GM23248 (cell line): ENCODE results near the gene CGB3. TPM values are rescaled to one million over a fixed set of nuclear protein-coding genes. Genes with fewer than 3 reads are reported as not detected.

Experiments
- DNase-seq: peaks from one replicate; pipeline ENCODE4 v3.0.0-alpha.2; 2015
- H2AFZ ChIP-seq: fragments of 200-600 bp; sonication (generic); 2 replicates; pipeline ENCODE4 v1.6.1; 2016; ENCODE audit warnings: antibody characterized with exemption
- H3F3A ChIP-seq: fragments of 200-600 bp; sonication (generic); 2 replicates; pipeline ENCODE4 v1.6.1; 2016; ENCODE audit warnings: mild to moderate bottlenecking, antibody characterized with exemption, mixed run types; ENCODE audit not compliant: insufficient read depth
- H3K27ac ChIP-seq: fragments of 200-600 bp; sonication (generic); 2 replicates; pipeline ENCODE4 v1.5.1; 2016; ENCODE audit warnings: mild to moderate bottlenecking
- H3K27me3 ChIP-seq: fragments of 200-600 bp; sonication (generic); replicated peaks from 2 replicates; pipeline ENCODE4 v1.6.1; 2016; ENCODE audit warnings: mild to moderate bottlenecking; ENCODE audit not compliant: insufficient read depth
- H3K36me3 ChIP-seq: fragments of 200-600 bp; sonication (generic); 2 replicates; pipeline ENCODE4 v1.6.1; 2016; ENCODE audit warnings: low read depth, mild to moderate bottlenecking
- H3K4me1 ChIP-seq: fragments of 200-600 bp; sonication (generic); 2 replicates; pipeline ENCODE4 v1.6.1; 2016; ENCODE audit warnings: mild to moderate bottlenecking; ENCODE audit not compliant: insufficient read depth
- H3K4me2 ChIP-seq: fragments of 200-600 bp; sonication (generic); one replicate; pipeline ENCODE4 v1.6.1; 2016; ENCODE audit warnings: mild to moderate bottlenecking; ENCODE audit not compliant: unreplicated experiment
- H3K4me3 ChIP-seq: fragments of 200-600 bp; sonication (generic); 2 replicates; pipeline ENCODE4 v1.5.1; 2016; ENCODE audit warnings: mild to moderate bottlenecking
- H3K79me2 ChIP-seq: fragments of 200-600 bp; sonication (generic); 2 replicates; pipeline ENCODE4 v1.6.1; 2016; ENCODE audit warnings: mild to moderate bottlenecking; ENCODE audit not compliant: insufficient read depth
- H3K9ac ChIP-seq: fragments of 200-600 bp; sonication (generic); 2 replicates; pipeline ENCODE4 v1.6.1; 2016; ENCODE audit warnings: mild to moderate bottlenecking
- H3K9me2 ChIP-seq: fragments of 200-600 bp; sonication (generic); 2 replicates; pipeline ENCODE4 v1.6.1; 2016; ENCODE audit warnings: mixed run types, mild to moderate bottlenecking, moderate library complexity; ENCODE audit not compliant: insufficient read depth
- H3K9me3 ChIP-seq: fragments of 200-600 bp; sonication (generic); one replicate; pipeline ENCODE4 v1.6.1; 2017; ENCODE audit warnings: low read depth
- H4K20me1 ChIP-seq: fragments of 200-600 bp; sonication (generic); 2 replicates; pipeline ENCODE4 v1.6.0; 2016; ENCODE audit not compliant: insufficient read depth
- EZH2 ChIP-seq: fragments of 200-600 bp; sonication (generic); IDR thresholded peaks from 2 replicates; pipeline ENCODE4 v1.6.1; 2018; ENCODE audit warnings: antibody characterized with exemption, mild to moderate bottlenecking; ENCODE audit not compliant: insufficient read depth, poor library complexity, severe bottlenecking
- EZH2phosphoT487 ChIP-seq: fragments of 200-600 bp; sonication (generic); IDR thresholded peaks from 2 replicates; pipeline ENCODE4 v1.6.1; 2018; ENCODE audit warnings: antibody characterized with exemption, moderate library complexity, mild to moderate bottlenecking, low read depth; ENCODE audit not compliant: insufficient read depth
- WGBS, 2 experiments: methylation state at CpG; one replicate each; pipeline ENCODE4 v1.1.6; 2015 to 2017; ENCODE audit warnings: low lambda C conversion rate in 2 of 2, low coverage in 1 of 2; ENCODE audit errors: missing lambda C conversion rate in 2 of 2; 5-methylcytosine and 5-hydroxymethylcytosine counted together
- in situ Hi-C: fragments of 300-500 bp; cut with MboI; formaldehyde crosslinking; loops from 2 replicates; pipeline ENCODE4 v1.15.0; 2020
- polyA plus RNA-seq: library from polyadenylated mRNA; unstranded; fragments of >200 nt; fragmentation: Nextera tagmentation; extraction: Ambion mirVana; gene quantifications from 2 replicates; pipeline ENCODE4 v1.2.1, GENCODE V29; 2016
- total RNA-seq: library from RNA; depleted of rRNA; stranded (reverse); fragments of >200 nt; shearing (Covaris generic); gene quantifications from 2 replicates; pipeline ENCODE4 v1.2.3, GENCODE V29; 2014

CGB3 gene
- total and polyA plus RNA-seq, 2 experiments from 2014 or later, result 0.76 TPM; not detected in 1

GRCh38 chr19:49006905-49007304 lies 17.2 kb downstream of the CGB3 start:
- Histone ChIP-seq H3K4me2 (no peak overlapping the region), H3K27me3 (no peaks in the 10 kb centered on the region), H3F3A (no peaks in the 10 kb centered on the region), H3K36me3 (peaks cover 3% of the 10 kb centered on the region; the same call in 1 of the 2 replicates), H3K27ac (no peak overlapping the region), H3K4me3 (no peak overlapping the region), H3K4me1 (no peaks in the 10 kb centered on the region), H3K79me2 (peaks cover 6% of the 10 kb centered on the region; the same call in 1 of the 2 replicates), H3K9ac (no peak overlapping the region), H2AFZ (no peak overlapping the region), H3K9me3 (no peaks in the 10 kb centered on the region), H4K20me1 (no peaks in the 10 kb centered on the region), H3K9me2 (no peaks in the 10 kb centered on the region)
- no peak for TF ChIP-seq EZH2phosphoT487
- TF ChIP-seq EZH2, result no peak
- in situ Hi-C loops, result no loop called here
- 94 to 95% methylated on average over 17 to 22 of the region's 22 CpGs for WGBS, 2 experiments
- DNase-seq, result no peak

GRCh38 chr19:49004964-49005614 lies 19.0 kb downstream of the CGB3 start:
- no peak overlapping the region for H3K27ac ChIP-seq
- H3K9ac ChIP-seq, result no peak overlapping the region
- no peaks in the 10 kb centered on the region for H4K20me1 ChIP-seq
- H3K9me3 ChIP-seq, result no peaks in the 10 kb centered on the region
- H3K4me2 ChIP-seq, result no peak overlapping the region
- H3K4me1 ChIP-seq, result no peaks in the 10 kb centered on the region
- no peaks in the 10 kb centered on the region for H3K9me2 ChIP-seq
- peaks cover 11% of the 10 kb centered on the region; the same call in 1 of the 2 replicates for H3K79me2 ChIP-seq
- no peak overlapping the region for H2AFZ ChIP-seq
- in situ Hi-C loops, result no loop called here
- peaks cover 3% of the 10 kb centered on the region; the same call in 1 of the 2 replicates for H3K36me3 ChIP-seq
- no peaks in the 10 kb centered on the region for H3K27me3 ChIP-seq
- DNase-seq, result no peak
- H3F3A ChIP-seq, result no peaks in the 10 kb centered on the region
- TF ChIP-seq EZH2phosphoT487, result no peak
- TF ChIP-seq EZH2, result no peak
- WGBS, 2 experiments, result 93 to 97% methylated on average over 7 of the region's 7 CpGs
- no peak overlapping the region for H3K4me3 ChIP-seq

- Histone ChIP-seq H3K27me3 (no peaks in the 10 kb centered on the region), H3K27ac (no peak overlapping the region), H3K4me2 (no peak overlapping the region), H4K20me1 (no peaks in the 10 kb centered on the region), H3F3A (no peaks in the 10 kb centered on the region), H3K4me3 (no peak overlapping the region), H3K9me3 (no peaks in the 10 kb centered on the region), H3K4me1 (no peaks in the 10 kb centered on the region), H3K9me2 (no peaks in the 10 kb centered on the region), H3K9ac (no peak overlapping the region), H2AFZ (no peak overlapping the region), H3K79me2 (peaks cover 14% of the 10 kb centered on the region; the same call in 1 of the 2 replicates), H3K36me3 (peaks cover 3% of the 10 kb centered on the region; the same call in 1 of the 2 replicates)
- in situ Hi-C loops, result no loop called here
- WGBS, 2 experiments, result 95 to 98% methylated on average over 15 of the region's 15 CpGs
- no peak for DNase-seq
- TF ChIP-seq EZH2phosphoT487, result no peak
- no peak for TF ChIP-seq EZH2
Observed at GRCh38 chr19:49004133-49004532, 20.0 kb downstream of the CGB3 start.

- no peaks in the 10 kb centered on the region for H3K9me2 ChIP-seq
- in situ Hi-C loops, result no loop called here
- H2AFZ ChIP-seq, result no peak overlapping the region
- H3K9me3 ChIP-seq, result no peaks in the 10 kb centered on the region
- peaks cover 4% of the 10 kb centered on the region; the same call in 1 of the 2 replicates for H3K4me1 ChIP-seq
- no peaks in the 10 kb centered on the region for H3F3A ChIP-seq
- 36 to 39% methylated on average over 16 of the region's 16 CpGs for WGBS, 2 experiments
- H3K27me3 ChIP-seq, result no peaks in the 10 kb centered on the region
- TF ChIP-seq EZH2phosphoT487 (no peak), EZH2 (no peak)
- no peaks in the 10 kb centered on the region; the same call in 1 of the 2 replicates for H3K36me3 ChIP-seq
- no peak overlapping the region for H3K4me3 ChIP-seq
- no peaks in the 10 kb centered on the region for H4K20me1 ChIP-seq
- no peak overlapping the region for H3K9ac ChIP-seq
- H3K79me2 ChIP-seq, result peaks cover 54% of the 10 kb centered on the region
- no peak overlapping the region for H3K27ac ChIP-seq
- DNase-seq, result peak; percentile 91
- H3K4me2 ChIP-seq, result no peak overlapping the region
Observed at GRCh38 chr19:48999481-49000325, 24.4 kb downstream of the CGB3 start.
